ENCODE results near the gene LGI2. TPM values are rescaled to one million over a fixed set of nuclear protein-coding genes. Genes with fewer than 3 reads are reported as not detected.

LGI2 gene
- polyA plus RNA-seq, 1 of the 3 experiments (the other 2 are of a cell fraction) = not detected

GRCh38 chr4:25051534-25051933, 20.8 kb upstream of the LGI2 start:
- Histone ChIP-seq H3K9me2 (no peaks in the 10 kb centered on the region), H3K4me2 (no peak overlapping the region), H3K36me3 (replicated peaks in 1 of 2; ENCODE audit: control insufficient read depth in 1 of 2, insufficient read depth in 2 of 2, low read length in 1 of 2) (no peaks in the 10 kb centered on the region), H3K9ac (no peak overlapping the region), H3K27me3 (ENCODE audit: insufficient read depth) (peaks cover 43% of the 10 kb centered on the region; the same call in 1 of the 2 replicates), H3K9me3 (no peaks in the 10 kb centered on the region), H3K27ac (ENCODE audit: low read depth in 2 of 2, low read length in 1 of 2) (no peak overlapping the region), H3K4me3 (ENCODE audit: low read depth in 2 of 2, low read length in 1 of 2) (no peak overlapping the region), H3K79me2 (ENCODE audit: insufficient read depth) (no peaks in the 10 kb centered on the region), H2AFZ (ENCODE audit: low read depth) (no peak overlapping the region), H4K20me1 (ENCODE audit: insufficient read depth) (no peaks in the 10 kb centered on the region), H3K4me1 (ENCODE audit: control insufficient read depth in 1 of 2, insufficient read depth in 2 of 2, low read depth in 1 of 2, low read length in 1 of 2) (no peaks in the 10 kb centered on the region), H3F3A (replicated peaks; ENCODE audit: insufficient read depth) (no peaks in the 10 kb centered on the region)
- WGBS (ENCODE audit: low lambda C conversion rate) = 4% methylated on average over 1 of the region's 1 CpG
- TF ChIP-seq TCF12 (IDR thresholded peaks at IDR 0.05) = no peak
- no peak for TF ChIP-seq MEF2A (IDR thresholded peaks at IDR 0.05; ENCODE audit: borderline replicate concordance, low read depth)
- TF ChIP-seq EZH2phosphoT487 (IDR thresholded peaks at IDR 0.05; ENCODE audit: borderline replicate concordance, low read depth) = no peak
- TF ChIP-seq JUND (IDR thresholded peaks at IDR 0.05) = no peak
- no peak for TF ChIP-seq TEAD4 (IDR thresholded peaks at IDR 0.05; ENCODE audit: borderline replicate concordance, insufficient read depth)
- no peak for TF ChIP-seq REST (IDR thresholded peaks at IDR 0.05; ENCODE audit: low read depth, low read length)
- TF ChIP-seq PBX3 (IDR thresholded peaks at IDR 0.05) = no peak
- TF ChIP-seq ZBTB33 (IDR thresholded peaks at IDR 0.05; ENCODE audit: borderline replicate concordance, low read depth) = no peak
- no peak for TF ChIP-seq SMC3 (IDR thresholded peaks at IDR 0.05; ENCODE audit: low read depth, low read length)
- TF ChIP-seq YY1 (IDR thresholded peaks at IDR 0.05; ENCODE audit: low read depth) = no peak
- no peak for TF ChIP-seq RFX5 (IDR thresholded peaks at IDR 0.05; ENCODE audit: low read length)
- TF ChIP-seq RCOR1 (IDR thresholded peaks at IDR 0.05; ENCODE audit: low read length) = no peak
- TF ChIP-seq RAD21 (IDR thresholded peaks at IDR 0.05; ENCODE audit: low read length) = no peak
- TF ChIP-seq GABPA (IDR thresholded peaks at IDR 0.05; ENCODE audit: low read depth) = no peak
- TF ChIP-seq RXRA (IDR thresholded peaks at IDR 0.05; ENCODE audit: borderline replicate concordance, low read depth) = no peak
- no peak for TF ChIP-seq MAX (IDR thresholded peaks at IDR 0.05; ENCODE audit: low read depth)
- TF ChIP-seq GATA2 (CRISPR knock-in tag; IDR thresholded peaks at IDR 0.05) = no peak
- no peak for TF ChIP-seq CTCF (IDR thresholded peaks at IDR 0.05)
- CTCF ChIA-PET = no interaction called here
- DNase-seq = no peak
- POLR2A ChIA-PET = no interaction called here

Data from SK-N-SH (cell line).